Astrocyte of the spinal cord (primary cell): ENCODE results near the gene RSPO4.

Experiments
- DNase-seq: peaks from one replicate; pipeline ENCODE4 v3.0.0; 2011; ENCODE audit warnings: low read depth, low spot score
- H3K4me3 ChIP-seq: 2 replicates; pipeline ENCODE4 v1.5.1; 2011; ENCODE audit warnings: low read depth, mild to moderate bottlenecking, low read length, moderate library complexity
- in situ Hi-C: cut with HindIII; loops from 2 replicates; pipeline ENCODE4 v1.10.0; 2017; ENCODE audit warnings: low sequenced_read_pairs
- TF ChIP-seq, protein P1 (sequence below): IDR thresholded peaks from 2 replicates; pipeline ENCODE4 v1.5.1; 2012; ENCODE audit warnings: low read depth, mild to moderate bottlenecking, low read length, inconsistent platforms

RSPO4 gene

DNA sequence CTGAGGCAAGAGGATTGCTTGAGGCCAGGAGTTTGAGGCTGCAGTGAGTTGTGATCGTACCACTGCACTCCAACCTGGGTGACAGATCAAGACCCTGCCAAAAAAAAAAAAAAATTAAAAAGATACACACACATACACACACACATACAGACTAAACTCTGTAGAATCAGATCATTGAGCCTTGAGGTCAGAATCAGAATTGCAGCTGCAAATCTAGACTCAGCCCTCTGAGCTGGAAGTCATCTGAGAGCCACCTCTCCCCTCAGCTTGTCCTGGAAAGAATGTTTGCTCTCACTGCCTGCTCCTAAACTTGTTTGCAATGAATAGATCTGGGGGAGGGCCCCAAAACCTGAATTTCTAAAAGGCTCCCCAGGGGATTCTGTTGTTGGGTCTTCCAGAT lies 44.6 kb downstream of the RSPO4 start:
- H3K4me3 ChIP-seq, result no peak overlapping the region
- DNase-seq, result no peak
- TF ChIP-seq, protein P1, sequence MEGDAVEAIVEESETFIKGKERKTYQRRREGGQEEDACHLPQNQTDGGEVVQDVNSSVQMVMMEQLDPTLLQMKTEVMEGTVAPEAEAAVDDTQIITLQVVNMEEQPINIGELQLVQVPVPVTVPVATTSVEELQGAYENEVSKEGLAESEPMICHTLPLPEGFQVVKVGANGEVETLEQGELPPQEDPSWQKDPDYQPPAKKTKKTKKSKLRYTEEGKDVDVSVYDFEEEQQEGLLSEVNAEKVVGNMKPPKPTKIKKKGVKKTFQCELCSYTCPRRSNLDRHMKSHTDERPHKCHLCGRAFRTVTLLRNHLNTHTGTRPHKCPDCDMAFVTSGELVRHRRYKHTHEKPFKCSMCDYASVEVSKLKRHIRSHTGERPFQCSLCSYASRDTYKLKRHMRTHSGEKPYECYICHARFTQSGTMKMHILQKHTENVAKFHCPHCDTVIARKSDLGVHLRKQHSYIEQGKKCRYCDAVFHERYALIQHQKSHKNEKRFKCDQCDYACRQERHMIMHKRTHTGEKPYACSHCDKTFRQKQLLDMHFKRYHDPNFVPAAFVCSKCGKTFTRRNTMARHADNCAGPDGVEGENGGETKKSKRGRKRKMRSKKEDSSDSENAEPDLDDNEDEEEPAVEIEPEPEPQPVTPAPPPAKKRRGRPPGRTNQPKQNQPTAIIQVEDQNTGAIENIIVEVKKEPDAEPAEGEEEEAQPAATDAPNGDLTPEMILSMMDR, result no peak
- in situ Hi-C loops, result no loop called here

DNA sequence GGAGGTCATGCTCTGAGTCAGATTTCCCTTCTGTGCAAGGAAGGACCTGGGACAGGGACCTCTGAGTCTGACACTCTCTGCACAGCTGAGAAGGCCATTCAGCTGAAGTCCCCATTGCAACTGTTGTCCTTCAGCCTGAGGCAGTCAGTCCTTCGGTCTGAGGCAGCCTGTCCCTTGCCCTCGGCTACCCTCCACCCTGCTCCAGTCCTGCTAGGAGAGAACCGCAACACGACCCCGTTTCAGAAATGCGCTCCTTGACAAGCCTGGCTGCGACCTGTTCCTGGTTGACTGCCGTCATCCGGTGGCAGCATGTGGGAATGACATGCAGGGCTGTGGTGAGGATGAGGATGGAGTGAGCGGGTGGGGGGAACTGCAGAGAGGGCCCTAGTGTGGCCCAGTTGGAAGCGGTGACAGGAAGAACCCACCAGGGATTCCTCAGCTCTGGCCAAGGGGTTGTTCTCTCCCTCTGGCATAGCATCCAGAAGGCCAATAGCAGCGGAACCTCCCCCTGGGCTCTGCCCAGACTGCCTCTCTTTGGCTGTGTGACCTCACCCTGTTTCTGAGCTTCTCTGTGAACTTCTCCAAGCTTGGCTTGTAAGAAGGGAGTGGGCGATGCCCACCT lies 45.7 kb downstream of the RSPO4 start:
- no peak overlapping the region for H3K4me3 ChIP-seq
- in situ Hi-C loops, result no loop called here
- peak; percentile 46 for DNase-seq
- TF ChIP-seq, protein P1, result peak; percentile 98

DNA sequence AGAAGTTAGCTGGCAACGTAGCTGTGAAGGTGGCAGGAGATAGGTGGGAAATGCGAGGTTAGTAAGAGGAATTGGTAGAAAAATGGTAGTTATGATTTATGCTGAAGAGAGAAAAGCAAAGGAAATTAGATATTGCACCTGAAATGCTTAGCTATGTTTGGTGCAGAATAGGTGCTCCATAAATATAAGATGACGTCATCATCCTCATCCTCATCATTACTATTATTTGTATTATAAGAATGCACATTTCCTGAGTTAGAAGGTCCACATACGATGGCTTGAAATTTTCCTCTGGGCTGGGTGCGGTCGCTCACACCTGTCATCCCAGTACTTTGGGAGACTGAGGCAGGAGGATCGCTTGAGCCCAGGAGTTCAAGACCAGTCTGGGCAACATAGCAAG lies 46.5 kb downstream of the RSPO4 start:
- no peak overlapping the region for H3K4me3 ChIP-seq
- TF ChIP-seq, protein P1, result no peak
- in situ Hi-C loops, result no loop called here
- no peak for DNase-seq

DNA sequence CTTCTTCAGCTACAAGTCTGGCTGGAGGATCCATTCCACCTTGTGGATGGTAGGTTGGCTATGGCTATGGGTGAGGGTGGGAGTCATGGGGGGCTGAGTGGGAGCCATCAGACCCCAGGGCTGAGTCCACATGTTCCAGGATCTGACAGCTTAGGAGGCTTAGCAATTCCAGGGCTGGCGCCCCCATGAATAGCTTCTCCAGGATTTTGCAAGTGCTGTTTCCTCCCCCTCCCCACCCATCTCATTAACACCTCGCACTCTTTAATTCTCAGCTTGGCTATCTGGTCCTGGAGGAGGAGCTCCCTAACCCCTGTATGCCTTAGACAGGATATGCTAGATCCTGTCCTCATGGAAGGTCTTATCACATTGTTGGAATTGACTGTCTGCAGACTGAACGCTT lies 47.0 kb downstream of the RSPO4 start:
- in situ Hi-C loops, result no loop called here
- no peak overlapping the region for H3K4me3 ChIP-seq
- TF ChIP-seq, protein P1, result no peak
- DNase-seq, result no peak

DNA sequence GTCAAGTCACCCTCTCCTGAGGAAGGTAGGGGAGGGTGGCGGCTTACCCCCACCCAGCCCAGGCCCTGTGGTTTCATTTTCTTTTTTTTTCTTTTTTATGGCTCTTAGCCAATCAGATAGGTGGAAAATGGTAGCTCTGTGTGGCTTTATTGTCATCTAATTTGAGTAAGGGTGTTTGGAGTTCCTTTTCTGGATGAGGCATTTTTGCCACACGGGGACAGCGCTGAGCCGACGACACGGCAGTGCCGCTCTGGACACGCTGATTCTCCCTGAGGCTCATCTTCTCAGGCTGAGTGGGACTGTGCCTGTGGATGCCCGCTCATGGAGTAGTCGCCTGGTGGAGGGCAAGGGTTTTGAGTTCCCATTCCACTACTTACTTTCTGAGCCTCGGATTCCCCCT lies 48.4 kb downstream of the RSPO4 start:
- no peak for DNase-seq
- TF ChIP-seq, protein P1, result peak; percentile 11
- in situ Hi-C loops, result no loop called here
- no peak overlapping the region for H3K4me3 ChIP-seq

DNA sequence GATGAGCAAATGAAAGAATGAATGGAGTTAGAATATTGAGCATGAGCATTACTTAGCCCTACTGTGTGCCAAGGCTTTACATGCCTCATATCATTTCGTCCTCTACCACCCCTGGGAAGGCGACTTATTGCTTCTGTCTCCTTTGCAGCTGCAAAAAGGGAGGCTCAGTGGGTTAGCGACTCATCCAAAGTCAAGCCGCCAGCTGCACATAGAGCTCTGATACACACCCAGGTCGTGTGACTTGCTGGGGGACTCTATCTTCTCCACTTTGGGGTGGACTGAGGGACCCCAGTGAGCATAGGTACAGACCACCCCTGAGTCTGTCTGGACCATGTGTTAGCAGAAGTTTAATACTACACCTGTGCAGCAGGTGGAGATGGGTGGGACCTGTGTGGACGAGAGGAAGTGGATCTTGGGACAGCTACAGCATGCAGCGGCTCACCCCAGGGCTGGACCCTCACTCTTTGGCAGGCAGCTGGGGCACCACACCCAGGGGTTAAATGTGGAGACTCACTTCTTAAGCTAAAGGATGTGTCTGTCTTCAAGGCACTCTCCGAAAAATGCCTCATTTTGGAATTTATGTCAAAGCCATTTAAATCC lies 49.8 kb downstream of the RSPO4 start:
- TF ChIP-seq, protein P1, result no peak
- no peak for DNase-seq
- in situ Hi-C loops, result no loop called here
- no peak overlapping the region for H3K4me3 ChIP-seq
